ENCODE measurements around the gene GRIN2D. TPM values are rescaled to one million over a fixed set of nuclear protein-coding genes. Genes with fewer than 3 reads are reported as not detected.

Gene GRIN2D
- total and polyA plus RNA-seq, 2 of the 8 experiments (the other 6 are each of a cell fraction or from before 2014, with no cell fraction given): 2.2 to 12.4 TPM

GRCh38 chr19:48346191-48346590, 47.3 kb upstream of the GRIN2D start:
- FAIRE-seq (no peak), DNase-seq (ENCODE audit: low read depth in 1 of 2, low spot score in 2 of 2) (no peak)
- CTCF ChIA-PET (ENCODE audit: partially characterized antibody): interaction anchor here (0.8 to 2.5 kb wide), 9 partner anchors 8 to 207 kb away, joined by 3 to 9 read pairs (median 3); no protein-coding TSS in a partner anchor
- Histone ChIP-seq H4K20me1 (replicated peaks in 1 of 2; ENCODE audit: control insufficient read depth in 1 of 2, insufficient read depth in 2 of 2, low read length in 2 of 2) (no peaks in the 10 kb centered on the region), H3K4me3 (ENCODE audit: extremely low read depth in 1 of 4, insufficient read depth in 2 of 4, low read depth in 3 of 4, low read length in 4 of 4) (no peak overlapping the region), H3K36me3 (ENCODE audit: control insufficient read depth in 2 of 4, insufficient read depth in 4 of 4, low read length in 3 of 4) (no peaks in the 10 kb centered on the region), H2AFZ (ENCODE audit: low read length) (no peak overlapping the region), H3K79me2 (ENCODE audit: control insufficient read depth in 1 of 2, insufficient read depth in 2 of 2, low read length in 2 of 2) (no peaks in the 10 kb centered on the region), H3K9ac (replicated peaks in 1 of 4; ENCODE audit: extremely low read depth in 1 of 4, low read depth in 3 of 4, low read length in 3 of 4) (no peak overlapping the region), H3K27ac (ENCODE audit: low read depth, low read length) (no peak overlapping the region), H3K23me2 (ENCODE audit: low read depth, low read length) (no peaks in the 10 kb centered on the region; the same call in 1 of the 2 replicates), H3K56ac (replicated peaks; ENCODE audit: insufficient read length, low read depth, low read length) (no peak overlapping the region), H4K5ac (ENCODE audit: insufficient read length, low read depth, low read length) (no peak overlapping the region), H2BK120ac (replicated peaks; ENCODE audit: low read depth, low read length) (no peak overlapping the region), H3K4ac (replicated peaks; ENCODE audit: insufficient read length, low read depth, low read length) (no peak overlapping the region), H2AK5ac (ENCODE audit: low read depth, low read length) (no peak overlapping the region), H4K8ac (ENCODE audit: extremely low read depth, insufficient read depth, low read length) (no peak overlapping the region), H2BK15ac (ENCODE audit: low read length) (no peak overlapping the region), H3K4me2 (ENCODE audit: insufficient read depth in 1 of 2, low read depth in 2 of 2, low read length in 2 of 2) (no peak overlapping the region), H3K79me1 (ENCODE audit: low read depth, low read length) (no peaks in the 10 kb centered on the region), H2BK12ac (ENCODE audit: low read depth, low read length) (no peak overlapping the region), H3K27me3 (replicated peaks in 1 of 4; ENCODE audit: control insufficient read depth in 3 of 4, extremely low read depth in 1 of 4, insufficient read depth in 3 of 4, low read length in 3 of 4) (no peaks in the 10 kb centered on the region), H3K4me1 (replicated peaks in 1 of 4; ENCODE audit: control insufficient read depth in 3 of 4, insufficient read depth in 4 of 4, low read length in 3 of 4) (peaks cover 0 to 4% (median under 1%) of the 10 kb centered on the region in 4 experiments; a peak in 2 of 7 replicates), H3K18ac (ENCODE audit: extremely low read depth, low read length) (no peak overlapping the region), H3K14ac (ENCODE audit: insufficient read length) (no peak overlapping the region), H4K91ac (replicated peaks; ENCODE audit: insufficient read length, low read length) (no peak overlapping the region), H2BK5ac (ENCODE audit: low read depth, low read length) (no peak overlapping the region), H2BK20ac (ENCODE audit: low read length) (no peak overlapping the region), H3K9me3 (ENCODE audit: insufficient read depth in 2 of 2, low read depth in 1 of 2, low read length in 1 of 2) (no peaks in the 10 kb centered on the region), H3K23ac (ENCODE audit: insufficient read length) (no peak overlapping the region)
- POLR2A ChIA-PET (ENCODE audit: partially characterized antibody): no interaction called here
- TF ChIP-seq CHD1 (IDR thresholded peaks at IDR 0.05; ENCODE audit: low read depth, low read length) (no peak), CEBPB (IDR thresholded peaks at IDR 0.05; ENCODE audit: low read depth, low read length) (no peak)
- 95% methylated on average over 2 of the region's 2 CpGs; no CpG with 5 or more reads in 1 of the 2 experiments for WGBS, 2 experiments (ENCODE audit: extremely low coverage in 1 of 2, insufficient coverage in 1 of 2, insufficient read length in 1 of 2, insufficient replicate concordance in 2 of 2, low coverage in 1 of 2, low lambda C conversion rate in 2 of 2, missing lambda C conversion rate in 1 of 2)

All from H1 (cell line).